ENCODE measurements around the gene ANKRD23.
"Not testable (repeated sequence)": the region's sequence is repeated elsewhere in the genome, so short reads cannot be mapped to it uniquely, and the experiment has no call there.

The ANKRD23 gene

GRCh38 chr2:96843538-96844268 is at the start of gene ANKRD23:
TSS of gene ANKRD23 (minus strand) at chr2:96844021. CDS start at chr2:96843992, 29 bp downstream.
- no peak for DNase-seq

DNA sequence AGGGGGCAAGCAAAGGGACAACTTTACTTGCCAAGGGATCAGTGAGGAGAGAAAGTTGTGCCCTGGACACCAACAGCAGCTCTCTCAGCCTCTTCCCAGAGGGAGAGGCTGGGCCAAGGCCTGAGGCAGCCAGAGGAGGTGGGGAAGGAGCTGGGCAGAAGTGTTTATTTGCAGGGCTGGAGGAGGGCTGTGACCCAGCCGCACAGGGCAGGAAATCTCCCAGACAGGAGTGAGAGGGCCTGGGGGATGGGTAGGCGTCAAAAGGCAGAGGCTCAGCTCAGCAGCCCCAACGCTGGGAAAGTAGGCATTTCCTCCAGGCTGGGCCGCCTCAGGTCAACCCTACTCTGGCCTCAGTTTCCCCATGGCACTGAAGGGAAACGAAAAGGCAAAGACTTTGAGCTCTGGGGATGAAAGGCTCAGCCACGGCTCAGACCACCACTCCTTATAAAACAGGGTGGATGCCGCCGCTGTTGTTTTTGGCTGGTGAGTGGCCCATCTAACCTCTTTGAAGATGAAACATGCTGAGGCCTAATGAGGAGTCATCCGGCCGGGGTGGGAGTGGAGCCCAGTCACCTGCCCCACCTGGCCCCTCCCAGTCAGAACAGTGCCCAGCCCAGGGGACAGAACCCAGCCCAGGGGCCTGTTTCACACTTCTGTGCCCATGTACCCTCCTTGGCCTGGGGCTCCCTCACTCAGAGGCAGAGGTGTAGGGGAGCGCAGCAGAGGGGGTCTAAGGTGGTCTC is 47.9 kb upstream of the ANKRD23 start:
- no peak for DNase-seq

- DNase-seq: no peak
Measured at GRCh38 chr2:96890726-96891385, 47.0 kb upstream of the ANKRD23 start.

DNA sequence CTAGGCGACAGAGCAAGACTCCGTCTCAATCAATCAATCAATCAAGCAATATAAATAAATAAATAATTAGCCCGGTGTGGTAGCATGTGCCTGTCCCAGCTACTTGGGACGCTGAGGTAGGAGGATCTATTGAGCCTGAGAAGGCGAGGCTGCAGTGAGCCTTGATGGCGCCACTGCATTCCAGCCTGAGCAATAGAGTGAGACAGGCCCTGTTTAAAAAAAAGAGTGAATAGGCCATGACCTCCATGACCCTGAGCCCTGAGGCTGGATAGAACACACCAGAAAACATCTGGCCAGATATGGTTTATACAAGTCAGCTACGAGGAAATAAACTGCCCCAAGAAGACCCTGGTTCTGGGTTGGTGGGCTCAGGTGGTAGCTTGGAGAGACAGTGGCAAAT is 46.4 kb upstream of the ANKRD23 start:
- DNase-seq: no peak

DNA sequence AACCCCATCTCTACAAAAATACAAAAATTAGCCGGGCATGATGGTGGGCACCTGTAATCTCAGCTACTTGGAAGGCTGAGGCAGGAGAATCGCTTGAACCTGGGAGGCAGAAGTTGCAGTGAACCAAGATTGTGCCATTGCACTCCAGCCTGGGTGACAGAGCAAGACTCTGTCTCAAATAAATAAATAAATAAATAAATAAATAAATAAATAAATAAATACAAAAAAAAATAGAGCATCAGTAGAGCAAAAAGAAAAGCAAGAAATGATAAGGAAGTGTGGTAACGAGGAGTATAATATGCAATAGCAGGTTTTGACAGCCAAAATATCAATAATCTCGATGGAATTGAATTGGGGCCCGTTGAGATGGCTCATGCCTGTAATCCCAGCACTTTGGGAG is 45.7 kb upstream of the ANKRD23 start:
- DNase-seq: not testable (repeated sequence)

DNA sequence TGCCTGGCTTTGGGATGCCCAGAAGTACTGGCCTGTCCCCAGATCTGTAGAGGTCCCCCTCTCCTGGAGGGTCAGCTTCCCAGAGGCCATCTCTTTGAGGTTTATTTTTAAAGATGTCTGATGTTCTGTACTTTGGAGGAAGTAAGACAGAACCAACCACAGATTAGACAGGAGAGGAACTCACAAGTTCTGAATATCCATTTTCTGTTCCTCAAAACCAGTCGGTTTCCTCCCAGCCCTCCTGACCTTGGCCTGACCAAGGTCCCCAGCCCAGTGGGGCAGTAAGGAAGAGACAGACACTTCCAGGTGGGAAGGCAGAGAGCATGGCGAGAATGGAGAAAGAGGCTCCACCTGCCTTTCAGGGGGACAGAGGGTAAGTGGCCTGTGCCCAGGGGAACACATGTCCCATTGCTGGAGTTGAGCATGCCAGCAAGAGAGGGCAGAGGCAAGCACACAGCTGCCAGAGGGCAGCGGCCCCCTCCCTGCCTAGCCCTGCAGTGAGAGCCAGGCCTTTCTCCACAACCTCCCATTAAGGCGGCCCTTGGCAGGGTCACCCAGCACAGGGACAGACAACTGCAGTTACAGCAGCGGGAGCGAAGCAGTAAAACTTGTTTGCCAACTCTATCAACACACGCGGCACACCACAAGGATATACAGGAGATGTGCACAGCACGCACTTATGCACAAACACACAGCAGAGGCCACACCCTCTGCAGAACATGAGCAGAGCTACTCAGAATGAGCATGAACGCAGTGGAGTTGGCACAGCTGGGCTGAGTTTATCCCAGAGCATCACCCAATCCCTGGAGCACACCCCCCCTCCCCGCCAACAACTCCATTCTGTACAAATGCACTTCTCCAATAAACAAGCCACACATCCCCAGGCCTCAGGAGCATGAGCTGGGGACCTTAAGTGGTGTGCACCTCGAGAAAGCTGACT is 44.5 kb upstream of the ANKRD23 start:
- DNase-seq: peak; percentile 71 to 84

DNA sequence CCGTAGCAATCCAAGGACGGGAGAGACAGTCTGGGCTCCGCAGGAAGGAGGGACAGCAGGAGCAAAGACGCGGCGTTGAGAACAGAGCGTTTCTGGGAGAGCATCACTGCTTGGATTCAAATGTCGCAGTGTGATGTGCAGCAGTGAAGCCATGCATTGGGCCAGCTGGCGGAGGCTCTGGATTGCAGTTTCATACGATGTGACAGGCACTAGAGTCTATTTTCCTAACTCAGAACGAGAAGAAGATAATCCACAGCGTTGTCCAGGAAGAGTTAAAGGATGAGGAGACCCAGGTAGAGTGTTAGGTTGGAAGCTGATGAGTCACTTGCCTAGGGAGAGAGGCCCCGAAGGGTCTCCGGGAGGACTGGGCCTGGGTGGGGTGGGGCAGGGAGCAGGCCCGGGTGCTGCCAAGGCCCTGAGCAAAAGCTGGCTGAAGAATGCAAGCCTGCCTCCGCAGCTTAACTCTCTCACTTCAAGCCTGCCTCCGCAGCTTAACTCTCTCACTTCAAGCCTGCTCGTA is 43.7 kb upstream of the ANKRD23 start:
- no peak for DNase-seq

DNA sequence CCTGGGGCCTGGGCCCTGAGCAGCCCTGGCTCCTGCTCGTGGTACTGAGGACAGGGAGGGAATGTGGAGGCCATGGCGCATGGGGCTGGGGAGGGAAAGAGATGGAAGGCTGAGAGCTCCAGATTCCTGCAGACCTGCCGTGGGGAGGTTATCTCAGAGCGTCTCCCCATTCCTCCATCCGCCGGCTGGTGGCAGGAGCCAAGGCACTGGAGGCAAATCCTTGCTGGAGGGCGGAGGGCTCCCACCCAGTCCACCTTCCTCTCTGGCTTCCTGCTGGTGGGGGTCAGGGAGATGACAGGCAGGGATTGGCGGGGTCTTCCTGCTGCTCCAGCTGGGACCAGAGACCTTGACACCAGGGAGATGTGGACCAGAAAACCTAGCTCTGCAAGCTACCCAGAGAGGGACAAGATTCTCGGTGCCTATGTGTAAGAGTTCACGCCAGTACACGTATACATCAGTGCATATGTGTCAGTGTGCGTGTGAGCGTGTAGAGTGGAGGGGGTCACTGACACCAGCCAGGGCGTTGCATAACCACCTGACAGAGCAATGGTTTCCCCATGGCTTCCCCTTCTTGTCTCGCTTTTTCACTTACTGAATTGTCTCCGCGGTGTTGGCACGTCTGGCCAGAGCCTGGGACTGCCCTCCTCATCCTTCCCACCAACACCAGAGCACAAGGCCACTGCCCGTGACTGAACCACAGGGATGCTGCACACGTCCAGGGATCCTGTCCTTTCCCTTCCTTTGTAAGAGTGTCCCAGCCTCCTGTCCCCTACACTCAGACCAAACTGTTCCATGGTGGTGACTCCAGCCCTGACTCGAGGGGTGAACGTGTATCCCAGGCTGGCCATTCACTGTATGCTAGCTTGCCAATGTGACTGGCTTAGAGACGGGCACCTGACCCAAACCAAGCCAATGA is 41.9 kb upstream of the ANKRD23 start:
- no peak for DNase-seq

DNA sequence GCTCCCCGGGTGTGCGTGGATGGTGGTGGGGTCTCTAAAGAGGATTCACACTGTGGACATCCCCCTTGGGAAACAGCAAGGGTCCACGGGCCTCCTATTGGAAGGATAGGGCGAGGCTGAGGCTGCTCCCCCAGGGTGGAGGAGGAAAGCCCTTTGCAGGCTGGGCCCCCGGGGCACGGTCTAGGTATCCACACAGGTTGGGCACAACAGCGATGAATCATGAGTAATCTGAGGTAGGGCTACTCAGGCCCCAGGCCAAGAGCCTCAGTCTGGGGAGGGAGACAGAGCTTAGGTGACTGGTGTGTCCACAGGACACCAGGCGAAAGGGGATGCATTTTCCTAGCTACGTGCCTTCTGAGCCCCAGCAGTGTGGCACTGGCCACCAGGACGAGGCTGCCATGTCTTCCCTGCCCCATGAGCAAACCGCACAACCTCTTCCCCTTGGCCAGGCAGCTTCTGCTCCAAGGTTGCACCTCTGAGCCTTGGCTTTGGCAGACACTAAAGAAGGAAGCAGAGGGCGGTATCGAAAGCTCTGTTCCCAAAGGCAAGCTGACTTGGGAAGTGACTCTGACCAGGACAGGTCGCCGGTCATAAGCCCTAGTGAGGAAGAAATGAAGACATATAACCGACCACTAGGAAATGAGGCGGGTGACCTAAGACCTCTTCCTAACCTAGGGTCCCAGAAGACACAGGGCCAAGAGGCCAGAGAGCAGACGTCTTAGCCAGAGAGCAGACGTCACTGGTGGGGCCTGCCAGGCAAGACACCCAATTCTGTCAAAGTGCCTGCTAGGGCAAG is 40.7 kb upstream of the ANKRD23 start:
- no peak for DNase-seq

DNA sequence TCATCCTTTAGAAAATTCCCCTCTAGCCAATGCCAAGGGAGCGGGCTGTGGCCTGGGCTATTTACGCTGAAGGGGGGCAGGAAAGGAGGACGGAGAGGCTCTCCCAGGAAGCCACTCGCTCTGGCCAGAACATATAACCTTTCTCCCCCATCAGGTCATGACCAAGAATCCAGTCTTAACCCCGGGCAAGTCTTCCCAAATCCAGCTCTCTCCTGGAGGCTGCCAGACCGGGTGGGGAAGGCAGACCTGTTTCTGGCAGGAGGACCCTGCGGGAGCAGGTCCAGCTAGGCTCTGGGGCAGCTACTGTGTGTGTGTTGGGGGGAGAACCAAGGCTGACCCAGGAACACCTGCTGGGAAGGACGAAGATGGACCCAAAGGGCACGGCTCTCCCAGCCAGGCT is 39.5 kb upstream of the ANKRD23 start:
- DNase-seq: no peak

- no peak for DNase-seq
Measured at GRCh38 chr2:96882906-96883305, 39.1 kb upstream of the ANKRD23 start.

GRCh38 chr2:96882230-96882629 is 38.4 kb upstream of the ANKRD23 start:
- DNase-seq: peak in 1 of 2 experiments; percentile 12

DNA sequence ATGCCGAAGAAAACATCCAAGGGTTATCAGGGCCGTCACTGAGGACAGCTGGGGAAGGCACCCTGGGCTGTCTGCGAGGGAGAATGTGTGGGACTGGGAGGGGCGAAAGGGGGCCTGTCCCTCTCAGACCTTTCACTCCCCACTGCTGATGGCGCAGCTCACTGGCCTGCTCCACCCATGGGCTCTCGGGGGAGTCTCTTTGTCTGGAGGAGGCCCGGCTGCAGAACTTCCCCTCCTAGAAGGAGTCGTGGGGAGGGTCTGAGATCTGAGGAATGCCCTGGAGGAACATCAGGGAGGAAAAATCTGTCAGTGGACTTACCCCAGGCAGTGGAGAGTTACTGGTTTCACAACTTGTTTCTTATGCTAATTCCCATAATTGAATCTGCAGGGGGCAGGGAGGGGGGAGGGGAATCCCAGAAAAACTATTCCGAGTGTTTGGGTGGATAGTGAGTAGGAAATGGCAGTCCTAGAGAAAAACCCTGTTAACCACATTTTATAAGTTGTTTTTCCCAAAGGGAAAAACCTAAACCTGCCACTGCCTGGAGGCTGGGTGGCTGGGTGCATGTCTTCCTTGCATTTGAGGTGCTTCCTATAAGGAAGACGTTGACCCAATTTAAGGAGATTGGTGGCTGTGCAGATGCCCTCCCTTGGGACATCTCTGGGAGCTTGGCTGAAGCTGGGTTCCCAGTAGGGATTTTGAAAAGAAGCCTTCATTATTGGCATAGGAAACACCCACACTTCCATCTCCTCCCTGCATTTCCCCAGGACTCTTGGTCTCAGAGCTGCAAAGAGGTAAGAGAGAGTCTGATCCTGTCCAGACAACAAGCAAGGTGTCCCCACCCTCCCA is 37.8 kb upstream of the ANKRD23 start:
- no peak for DNase-seq

DNA sequence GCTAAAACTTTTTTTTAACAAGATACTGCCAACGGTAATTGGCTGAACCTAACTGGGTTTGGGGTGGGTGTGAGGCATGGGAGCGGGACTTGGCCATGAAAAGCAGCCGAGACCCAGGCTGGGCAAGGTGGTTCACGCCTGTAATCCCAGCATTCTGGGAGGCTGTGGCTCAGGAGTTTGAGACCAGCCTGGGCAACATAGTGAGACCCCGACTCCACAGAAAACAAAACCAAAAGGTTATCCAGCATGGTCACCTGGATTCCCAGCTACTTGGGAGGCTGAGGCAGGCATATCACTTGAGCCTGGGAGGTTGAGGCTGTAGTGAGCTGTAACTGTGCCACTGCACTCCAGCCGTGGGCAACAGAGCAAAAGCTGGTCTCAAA is 37.1 kb upstream of the ANKRD23 start:
- no peak for DNase-seq

- no peak for DNase-seq
Measured at GRCh38 chr2:96879545-96880040, 35.8 kb upstream of the ANKRD23 start.

DNA sequence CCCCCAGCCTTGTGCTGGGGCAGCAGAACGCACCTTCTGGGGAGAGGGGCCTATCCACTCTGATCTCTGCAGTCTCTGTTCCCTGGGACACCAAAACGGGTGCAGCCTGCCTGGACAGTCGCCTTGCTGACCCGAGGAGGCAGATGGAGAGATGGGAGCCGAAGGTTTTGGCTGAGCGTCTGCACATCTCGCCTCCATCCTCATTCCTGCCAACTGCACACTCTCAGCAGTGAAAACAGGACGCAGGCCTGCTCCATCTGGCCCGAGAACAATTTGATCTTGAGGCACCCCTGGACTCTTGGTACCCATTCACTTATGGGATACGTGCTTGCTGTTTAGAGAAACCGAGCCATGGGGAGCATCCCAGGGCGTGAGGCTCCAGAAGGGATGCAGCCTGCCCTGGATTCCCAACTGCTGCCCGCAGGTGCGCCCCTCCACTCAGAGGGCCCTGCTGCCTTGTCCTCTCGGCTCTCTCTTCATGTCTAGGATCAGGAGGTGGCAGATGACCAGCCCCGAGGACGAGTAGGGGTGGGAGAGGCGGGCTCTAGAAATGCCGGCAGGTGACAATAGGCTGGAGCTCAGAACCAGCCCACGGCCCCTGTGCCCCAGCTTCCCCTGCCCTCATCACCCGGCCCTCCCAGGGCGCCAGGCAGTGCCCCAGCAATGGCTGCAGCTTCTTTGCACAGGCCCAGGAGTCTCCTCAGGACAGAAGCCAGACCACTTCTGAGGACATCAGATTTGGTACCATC is 35.1 kb upstream of the ANKRD23 start:
- DNase-seq: no peak

GRCh38 chr2:96878171-96878570 is 34.4 kb upstream of the ANKRD23 start:
- DNase-seq: no peak

DNA sequence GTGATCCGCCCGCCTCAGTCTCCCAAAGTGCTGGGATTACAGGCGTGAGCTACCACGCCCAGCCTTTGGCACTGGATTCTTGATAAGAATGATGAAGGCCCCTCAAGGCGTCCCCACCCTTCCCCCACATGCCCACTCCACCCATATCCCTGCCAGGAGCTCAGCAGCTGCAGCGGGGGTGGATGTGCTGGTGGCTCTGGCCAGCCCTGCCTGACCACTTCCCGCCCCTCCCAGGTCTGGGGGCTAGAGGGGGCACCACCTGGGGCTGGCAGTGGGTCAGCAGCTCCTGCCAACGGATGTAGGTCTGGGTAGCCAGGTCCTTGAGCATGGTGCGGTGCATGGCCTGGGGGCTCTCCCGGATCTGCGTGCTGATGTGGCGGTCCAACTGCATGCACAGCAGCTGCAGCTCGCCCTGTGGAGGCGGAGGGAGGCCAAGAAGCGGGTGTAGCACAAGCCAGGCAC is 33.8 kb upstream of the ANKRD23 start:
- DNase-seq: no peak

Data from NCI-H526 (cell line).